ENCODE measurements around the gene BLTP3B.

- no peak for TF ChIP-seq POLR2A (IDR thresholded peaks at IDR 0.05)
- TF ChIP-seq, protein P1, sequence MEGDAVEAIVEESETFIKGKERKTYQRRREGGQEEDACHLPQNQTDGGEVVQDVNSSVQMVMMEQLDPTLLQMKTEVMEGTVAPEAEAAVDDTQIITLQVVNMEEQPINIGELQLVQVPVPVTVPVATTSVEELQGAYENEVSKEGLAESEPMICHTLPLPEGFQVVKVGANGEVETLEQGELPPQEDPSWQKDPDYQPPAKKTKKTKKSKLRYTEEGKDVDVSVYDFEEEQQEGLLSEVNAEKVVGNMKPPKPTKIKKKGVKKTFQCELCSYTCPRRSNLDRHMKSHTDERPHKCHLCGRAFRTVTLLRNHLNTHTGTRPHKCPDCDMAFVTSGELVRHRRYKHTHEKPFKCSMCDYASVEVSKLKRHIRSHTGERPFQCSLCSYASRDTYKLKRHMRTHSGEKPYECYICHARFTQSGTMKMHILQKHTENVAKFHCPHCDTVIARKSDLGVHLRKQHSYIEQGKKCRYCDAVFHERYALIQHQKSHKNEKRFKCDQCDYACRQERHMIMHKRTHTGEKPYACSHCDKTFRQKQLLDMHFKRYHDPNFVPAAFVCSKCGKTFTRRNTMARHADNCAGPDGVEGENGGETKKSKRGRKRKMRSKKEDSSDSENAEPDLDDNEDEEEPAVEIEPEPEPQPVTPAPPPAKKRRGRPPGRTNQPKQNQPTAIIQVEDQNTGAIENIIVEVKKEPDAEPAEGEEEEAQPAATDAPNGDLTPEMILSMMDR (IDR thresholded peaks at IDR 0.05) = no peak
Measured at GRCh38 chr12:100105661-100106060, 37.0 kb downstream of the BLTP3B start.
